B cell (primary cell): Measurements from ENCODE around the gene ZDHHC18. TPM values are rescaled to one million over a fixed set of nuclear protein-coding genes. Genes with fewer than 3 reads are reported as not detected.

Experiments used
- ATAC-seq: fragments of 200-7000 bp; cut with Tn5 transposase; one replicate; pipeline ENCODE4 v1.10.0; 2021; ENCODE audit warnings: low read depth, mild to moderate bottlenecking, moderate number of reproducible peaks, moderate library complexity
- CTCF ChIA-PET: fragments of 350-600 bp; sonication (Branson Sonifier 250); formaldehyde crosslinking; loops from one replicate; lab custom pipeline; 2021; ENCODE audit warnings: antibody characterized with exemption, inconsistent platforms; lab: Charles Lee
- POLR2A ChIA-PET: fragments of 350-600 bp; sonication (Branson Sonifier 250); formaldehyde crosslinking; loops from one replicate; lab custom pipeline; 2021; ENCODE audit warnings: antibody characterized with exemption; lab: Charles Lee
- DNase-seq: peaks from one replicate; pipeline ENCODE4 v3.0.0; 2013
- H2AFZ ChIP-seq: 2 replicates; pipeline ENCODE4 v1.6.1; 2012; ENCODE audit warnings: mild to moderate bottlenecking, low read depth, low read length; ENCODE audit not compliant: insufficient read depth, poor library complexity, severe bottlenecking
- H3K27ac ChIP-seq, 2 donors: 1 replicate in 1 of 2; 2 replicates in 1 of 2; pipeline ENCODE4 v1.5.1; 2012 to 2013; ENCODE audit warnings: low read length in 2 of 2, mild to moderate bottlenecking in 2 of 2, moderate library complexity in 1 of 2
- H3K27me3 ChIP-seq, 4 experiments: fragments of 200-600 bp in 1 of 4; sonication (generic) in 1 of 4; replicated peaks in 1 of 4; 1 replicate in 2 of 4; 2 replicates in 2 of 4; pipeline versions ENCODE4 v1.6.1 to v1.7.0; 2013 to 2016; ENCODE audit warnings: low read length in 3 of 4, mild to moderate bottlenecking in 2 of 4, mixed read lengths in 1 of 4, moderate library complexity in 1 of 4; ENCODE audit not compliant: insufficient read depth in 4 of 4, control insufficient read depth in 3 of 4; ENCODE audit errors: control extremely low read depth in 1 of 4
- H3K36me3 ChIP-seq, 2 experiments: replicated peaks in 1 of 2; 1 replicate in 1 of 2; 2 replicates in 1 of 2; pipeline versions ENCODE4 v1.6.1 to v1.7.1; 2013; ENCODE audit warnings: low read length in 1 of 2; ENCODE audit not compliant: insufficient read depth in 2 of 2, control insufficient read depth in 1 of 2; ENCODE audit errors: control extremely low read depth in 1 of 2, extremely low read depth in 1 of 2
- H3K4me1 ChIP-seq, 2 donors: fragments of 200-600 bp in 1 of 2; sonication (generic) in 1 of 2; 1 replicate in 1 of 2; 2 replicates in 1 of 2; pipeline versions ENCODE4 v1.5.1 to v1.6.1; 2013 to 2017; ENCODE audit warnings: low read length in 2 of 2; ENCODE audit not compliant: control insufficient read depth in 2 of 2, insufficient read depth in 2 of 2
- H3K4me2 ChIP-seq: replicated peaks from 2 replicates; pipeline ENCODE3; 2012; ENCODE audit warnings: mild to moderate bottlenecking, low read depth, low read length; ENCODE audit not compliant: poor library complexity, severe bottlenecking
- H3K4me3 ChIP-seq, 5 experiments: fragments of 200-600 bp in 1 of 5; sonication (generic) in 1 of 5; 1 replicate in 3 of 5; 2 replicates in 2 of 5; pipeline versions ENCODE4 v1.5.1 to v1.7.0; 2011 to 2016; ENCODE audit warnings: low read length in 4 of 5, mild to moderate bottlenecking in 4 of 5, low read depth in 2 of 5, control low read depth in 1 of 5, moderate library complexity in 1 of 5; ENCODE audit not compliant: insufficient read depth in 1 of 5; ENCODE audit errors: control extremely low read depth in 1 of 5, extremely low read depth in 1 of 5
- H3K79me2 ChIP-seq: fragments of 200-600 bp; sonication (generic); one replicate; pipeline ENCODE4 v1.6.0; 2016; ENCODE audit warnings: low read length; ENCODE audit not compliant: control insufficient read depth, insufficient read depth
- H3K9ac ChIP-seq: fragments of 200-600 bp; sonication (generic); 2 replicates; pipeline ENCODE4 v1.6.1; 2017; ENCODE audit warnings: mild to moderate bottlenecking, low read length, moderate library complexity
- H3K9me3 ChIP-seq, 3 donors: one replicate each; pipeline versions ENCODE4 v1.6.1 to v1.7.1; 2013; ENCODE audit warnings: low read length in 2 of 3; ENCODE audit not compliant: control insufficient read depth in 2 of 3, insufficient read depth in 1 of 3; ENCODE audit errors: control extremely low read depth in 1 of 3
- H4K20me1 ChIP-seq: 2 replicates; pipeline ENCODE4 v1.6.0; 2012; ENCODE audit warnings: mild to moderate bottlenecking, low read length; ENCODE audit not compliant: insufficient read depth, control insufficient read depth, poor library complexity, severe bottlenecking
- H3K27ac Mint-ChIP-seq: one replicate; pipeline ENCODE4 v1.8.0; 2021; ENCODE audit warnings: mixed read lengths
- H3K27me3 Mint-ChIP-seq: one replicate; pipeline ENCODE4 v1.8.0; 2021; ENCODE audit warnings: mixed read lengths
- H3K4me1 Mint-ChIP-seq: one replicate; pipeline ENCODE4 v1.8.0; 2021; ENCODE audit warnings: mixed read lengths
- H3K4me3 Mint-ChIP-seq: one replicate; pipeline ENCODE4 v1.8.0; 2021; ENCODE audit warnings: mixed read lengths
- H3K9me3 Mint-ChIP-seq: one replicate; pipeline ENCODE4 v1.8.0; 2022; ENCODE audit warnings: mixed read lengths; ENCODE audit not compliant: insufficient read depth
- CTCF ChIP-seq: fragments of 200-600 bp; IDR thresholded peaks from one replicate; pipeline ENCODE4 v1.8.0; 2022; ENCODE audit warnings: antibody characterized with exemption, mild to moderate bottlenecking
- EZH2 ChIP-seq: IDR thresholded peaks from 2 replicates; pipeline ENCODE4 v1.6.1; 2012; ENCODE audit warnings: borderline replicate concordance, low read depth, mild to moderate bottlenecking, moderate library complexity, low read length; ENCODE audit not compliant: insufficient read depth, poor library complexity, severe bottlenecking
- whole genome bisulfite sequencing: methylation state at CpG from one replicate; pipeline ENCODE4 v1.1.5; 2013; ENCODE audit warnings: missing lambda C conversion rate; ENCODE audit not compliant: insufficient coverage; 5-methylcytosine and 5-hydroxymethylcytosine counted together
- intact Hi-C: fragments of 100-400 bp; cut with micrococcal nuclease; formaldehyde crosslinking; loops from one replicate; pipeline ENCODE4 v1.10.0; 2022
- polyA plus RNA-seq: library from polyadenylated mRNA; depleted of rRNA; stranded (reverse); fragments of >200 nt; gene quantifications from 2 replicates; pipeline ENCODE4 v1.2.3, GENCODE V29; 2012
- total RNA-seq, 2 donors: library from RNA; stranded (reverse); fragments of 120-200 nt in 1 of 2; gene quantifications; 1 replicate in 1 of 2; 2 replicates in 1 of 2; pipeline versions ENCODE4 v1.2.3 to v1.2.4, GENCODE V29; 2013 to 2022

ZDHHC18 gene
- total and polyA plus RNA-seq, 2 donors (not counting 1 experiment from before 2014, with no cell fraction given): 25.8 to 30.8 TPM

- peak overlapping the region; percentile 95 for H3K27ac Mint-ChIP-seq
- Histone ChIP-seq H3K4me1 (peaks cover 15 to 21% of the 10 kb centered on the region in 2 donors), H3K36me3 (peaks cover 15 to 54% of the 10 kb centered on the region in 2 experiments), H3K4me3 (no peak overlapping the region), H3K27me3 (no peaks in the 10 kb centered on the region), H3K9ac (no peak overlapping the region), H3K79me2 (peaks cover 46% of the 10 kb centered on the region), H3K4me2 (no peak overlapping the region), H2AFZ (no peak overlapping the region), H4K20me1 (peaks cover 24% of the 10 kb centered on the region), H3K27ac (no peak overlapping the region), H3K9me3 (peaks cover 0 to 3% (median 0%) of the 10 kb centered on the region in 3 donors)
- H3K4me3 Mint-ChIP-seq: peak overlapping the region; percentile 96
- H3K9me3 Mint-ChIP-seq: no peaks in the 10 kb centered on the region
- intact Hi-C loops: no loop called here
- ChIA-PET CTCF (interaction anchor here (1.0 to 2.8 kb wide), 9 partner anchors 11 to 346 kb away, joined by 3 to 14 read pairs (median 6); partner anchors contain the start of gene GPATCH3), POLR2A (interaction anchor here (0.7 to 3.3 kb wide), 2 partner anchors 23 to 210 kb away, joined by 3 to 26 read pairs; no protein-coding TSS in a partner anchor)
- ATAC-seq (no peak), DNase-seq (no peak)
- no CpG with 5 or more reads among the region's 1 CpG for WGBS
- TF ChIP-seq EZH2 (no peak), CTCF (no peak)
- H3K27me3 Mint-ChIP-seq: no peaks in the 10 kb centered on the region
- H3K4me1 Mint-ChIP-seq: peaks cover 33% of the 10 kb centered on the region
Observed at GRCh38 chr1:26888231-26888630, 61.7 kb downstream of the ZDHHC18 start.
